SKM-1 treated with dmso at 0.1 percent for 144 hours (cell line): ENCODE data around the gene NOTCH1.

Source experiments
- DNase-seq: peaks from one replicate; lab custom pipeline; 2025; ENCODE audit not compliant: unreplicated experiment; lab: John Stamatoyannopoulos, UW

The NOTCH1 gene

DNA sequence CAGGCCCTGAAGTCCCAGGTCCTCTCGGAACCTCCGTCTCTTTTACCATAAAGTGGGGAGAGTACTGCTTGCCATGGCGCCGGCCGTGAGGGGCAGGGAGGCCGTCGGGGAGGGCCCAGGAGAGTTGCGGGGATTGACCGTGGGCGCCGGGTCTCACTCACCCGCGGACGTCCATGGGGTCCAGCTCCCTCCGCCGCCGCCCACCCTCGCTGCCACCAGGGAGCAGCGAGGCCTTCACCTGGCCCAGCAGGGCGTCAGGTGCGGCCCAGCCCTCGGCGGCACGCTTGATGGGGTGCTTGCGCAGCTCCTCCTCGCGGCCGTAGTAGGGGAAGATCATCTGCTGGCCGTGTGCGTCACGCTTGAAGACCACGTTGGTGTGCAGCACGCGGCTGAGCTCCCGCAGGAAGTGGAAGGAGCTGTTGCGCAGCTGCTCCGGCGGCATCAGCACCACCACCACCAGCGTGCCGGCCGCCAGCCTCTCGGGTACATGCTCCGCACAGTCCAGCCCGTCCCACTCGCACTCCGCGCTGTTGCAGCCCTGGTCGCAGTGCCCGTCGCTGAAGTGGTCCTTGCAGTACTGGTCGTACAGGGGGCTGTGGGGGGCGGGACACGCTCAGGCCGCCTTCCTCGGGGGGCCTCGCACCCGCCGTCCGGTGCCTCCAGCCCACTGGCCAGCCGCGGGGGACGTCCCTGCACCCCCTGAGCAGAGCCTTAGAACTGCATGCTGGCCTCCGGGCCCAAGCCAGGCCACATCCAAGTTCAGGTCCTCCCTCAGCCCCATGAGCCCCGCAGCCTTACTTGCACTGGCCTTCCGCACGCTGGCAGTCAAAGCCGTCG, 41.1 kb downstream of the NOTCH1 start:
- no peak for DNase-seq

DNA sequence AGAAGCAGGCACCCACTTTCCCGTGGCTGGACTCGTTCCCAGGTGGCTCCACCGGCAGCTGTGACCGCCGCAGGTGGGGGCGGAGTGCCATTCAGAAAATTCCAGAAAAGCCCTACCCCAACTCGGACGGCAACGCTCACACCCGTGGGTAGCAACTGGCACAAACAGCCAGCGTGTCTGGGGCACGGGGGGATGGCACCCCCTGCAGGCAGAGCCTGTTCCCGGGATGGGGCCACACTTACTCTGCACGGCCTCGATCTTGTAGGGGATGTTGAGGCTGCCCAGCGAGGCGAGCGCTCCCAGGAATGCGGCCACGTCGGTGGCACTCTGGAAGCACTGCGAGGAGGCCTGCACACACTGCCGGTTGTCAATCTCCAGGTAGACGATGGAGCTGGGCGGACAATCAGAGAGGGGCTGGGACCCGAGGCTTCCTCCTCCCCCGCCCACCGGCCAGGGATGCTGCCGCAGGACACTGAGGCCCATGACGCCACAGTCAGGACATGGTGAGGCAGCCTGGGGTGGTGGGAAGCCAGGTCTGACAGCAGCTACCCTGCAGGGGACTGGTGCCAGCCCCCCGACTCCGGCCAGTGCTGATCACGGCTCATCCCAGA, 42.8 kb downstream of the NOTCH1 start:
- no peak for DNase-seq

DNA sequence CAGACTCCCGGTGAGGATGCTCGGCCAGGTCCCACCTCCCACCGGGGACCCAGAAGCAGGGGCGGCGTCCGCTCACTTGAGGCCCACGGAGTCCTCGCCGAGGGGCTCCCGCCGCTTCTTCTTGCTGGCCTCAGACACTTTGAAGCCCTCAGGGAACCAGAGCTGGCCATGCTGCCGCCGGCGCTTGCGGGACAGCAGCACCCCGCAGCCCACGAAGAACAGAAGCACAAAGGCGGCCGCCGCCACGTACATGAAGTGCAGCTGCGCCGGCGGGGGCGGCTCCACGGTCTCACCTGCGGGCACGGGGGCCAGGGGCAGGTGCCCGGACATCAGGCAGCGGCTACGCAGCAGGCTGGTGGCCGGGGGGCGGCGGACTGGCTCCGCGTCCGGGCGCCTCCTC, 43.7 kb downstream of the NOTCH1 start:
- DNase-seq = no peak

DNA sequence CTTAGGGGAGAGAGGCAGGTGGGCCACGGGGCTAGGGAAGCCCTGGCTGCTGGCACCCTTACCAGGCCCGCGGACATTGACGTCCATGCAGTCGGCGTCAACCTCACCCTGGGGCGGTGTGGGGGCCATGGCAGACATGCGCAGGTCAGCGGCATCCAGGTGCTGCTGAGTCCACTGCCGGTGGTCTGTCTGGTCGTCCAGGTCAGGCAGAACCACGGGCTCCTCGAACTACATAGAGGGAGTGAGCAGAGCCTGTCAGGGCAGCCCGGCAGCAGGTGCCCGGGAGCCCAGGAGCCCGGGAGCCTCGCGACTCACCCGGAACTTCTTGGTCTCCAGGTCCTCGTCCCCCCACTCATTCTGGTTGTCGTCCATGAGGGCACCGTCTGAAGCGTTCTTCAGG, 44.2 kb downstream of the NOTCH1 start:
- no peak for DNase-seq

DNA sequence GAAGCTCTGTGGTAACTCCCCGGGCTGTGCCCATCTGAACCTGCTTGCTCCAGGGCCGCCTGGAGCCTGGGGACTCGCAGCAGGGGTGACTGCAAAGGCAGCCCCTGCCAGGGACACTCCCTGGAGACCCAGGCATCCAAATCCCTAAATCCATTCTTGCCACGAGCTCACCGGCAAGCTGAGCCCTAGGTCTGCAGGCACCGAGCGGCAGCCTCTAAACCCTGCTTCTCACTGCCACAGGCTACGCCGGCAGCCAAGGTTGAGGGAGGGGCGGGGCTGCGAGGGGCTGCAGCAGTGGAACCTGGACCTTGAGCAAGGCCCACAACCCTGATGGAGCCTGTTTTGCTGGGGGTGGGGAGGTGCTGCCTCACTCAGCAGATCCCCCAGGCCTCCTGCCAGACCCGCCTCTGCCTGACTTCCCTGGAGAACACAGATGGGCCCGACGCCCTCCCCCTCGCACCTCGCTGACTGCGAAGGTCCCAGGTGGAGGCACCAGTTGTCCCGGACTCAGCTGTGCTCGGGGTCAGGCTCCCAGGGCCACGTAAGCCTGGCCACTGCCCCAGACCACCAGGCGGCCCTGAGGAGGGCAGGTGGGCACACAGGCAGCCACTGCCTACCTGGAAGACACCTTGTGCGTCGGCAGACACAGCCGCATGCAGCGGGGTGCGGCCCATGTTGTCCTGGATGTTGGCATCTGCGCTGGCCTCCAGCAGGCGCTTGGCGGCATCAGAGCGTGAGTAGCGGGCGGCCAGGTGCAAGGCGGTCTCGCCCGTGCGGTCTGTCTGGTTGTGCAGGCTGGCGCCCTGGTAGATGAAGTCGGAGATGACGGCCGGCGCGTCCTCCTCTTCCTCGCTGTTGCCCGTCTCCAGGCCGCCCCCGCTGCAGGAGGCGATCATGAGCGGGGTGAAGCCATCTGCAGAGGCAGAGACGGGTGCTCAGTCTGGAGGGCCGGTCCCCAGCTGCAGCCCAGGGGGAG, 45.6 kb downstream of the NOTCH1 start:
- DNase-seq = no peak

DNA sequence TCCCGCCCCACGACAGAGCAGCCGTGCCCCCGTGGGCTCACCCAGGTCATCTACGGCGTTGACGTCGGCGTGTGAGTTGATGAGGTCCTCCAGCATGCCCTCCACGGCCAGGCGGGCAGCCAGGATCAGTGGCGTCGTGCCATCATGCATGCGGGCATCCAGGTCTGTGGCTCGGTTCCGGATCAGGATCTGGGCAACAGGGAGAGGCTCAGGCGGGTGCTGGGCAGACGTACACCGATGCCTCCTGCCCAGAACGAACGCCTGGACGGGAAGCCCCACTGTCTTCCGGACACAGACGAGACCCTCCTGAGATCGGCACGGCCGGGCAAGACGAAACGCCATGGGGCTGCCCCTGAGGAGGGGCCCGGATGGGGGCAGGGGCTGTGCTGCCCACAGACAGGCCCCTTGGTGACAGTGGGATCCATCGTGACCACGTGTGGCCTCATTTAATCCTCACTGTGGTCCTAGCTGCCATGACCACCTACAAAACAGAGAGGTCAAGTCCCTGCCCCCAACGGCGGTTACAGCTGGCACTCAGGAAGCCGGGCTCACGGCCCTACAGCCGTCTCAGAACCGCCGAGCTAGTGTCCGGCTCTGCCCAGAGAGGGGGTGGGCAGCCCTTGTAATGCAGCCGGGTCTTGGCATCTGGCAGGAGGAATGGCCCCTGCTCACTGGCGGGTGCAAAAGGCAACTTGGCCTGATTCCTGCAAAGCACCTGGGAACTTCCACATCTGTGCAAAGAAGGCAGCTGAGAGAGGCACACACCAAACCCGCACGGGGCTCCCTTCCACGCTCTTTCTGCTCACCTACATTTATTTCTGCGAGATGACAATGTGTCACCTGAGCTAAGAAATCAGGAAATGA, 46.5 kb downstream of the NOTCH1 start:
- no peak for DNase-seq

DNA sequence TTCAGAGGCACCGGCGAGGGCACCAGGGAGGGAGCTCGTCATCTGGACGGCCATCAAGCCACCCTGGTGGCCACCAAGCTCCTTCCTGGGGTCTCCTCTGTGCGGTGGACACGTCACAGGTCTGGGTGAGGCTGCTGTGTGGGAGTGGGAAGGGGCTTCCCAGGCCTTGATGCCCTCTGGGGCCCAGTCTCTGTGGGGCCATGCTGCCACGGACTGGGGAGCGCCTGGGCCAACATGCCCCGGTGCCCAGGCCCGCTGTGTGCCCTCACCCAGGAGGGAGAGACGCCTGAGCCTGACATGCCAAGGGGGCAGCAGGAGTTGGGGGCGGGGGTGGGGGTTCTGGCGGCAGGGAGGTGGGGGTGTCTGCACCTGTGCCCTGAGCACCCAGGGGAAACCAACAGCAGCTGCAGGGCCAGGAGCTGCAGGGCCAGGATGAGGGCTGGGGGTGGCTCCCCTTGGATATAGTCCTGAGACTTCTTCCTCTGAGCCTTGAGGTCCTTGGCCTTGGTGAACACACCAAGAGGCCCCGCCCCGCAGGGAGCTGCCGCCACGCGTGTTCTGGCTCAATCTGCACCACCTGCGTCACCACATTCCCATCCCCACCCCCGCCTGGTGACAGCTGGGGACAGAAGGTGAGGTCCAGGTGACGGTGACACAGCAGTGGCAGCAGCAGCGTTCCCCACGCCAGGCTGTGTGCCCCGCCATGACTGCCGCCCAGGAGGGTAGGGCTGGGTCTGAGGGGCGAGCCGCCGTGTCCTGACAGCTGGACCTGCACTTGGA, 47.7 kb downstream of the NOTCH1 start:
- no peak for DNase-seq

DNA sequence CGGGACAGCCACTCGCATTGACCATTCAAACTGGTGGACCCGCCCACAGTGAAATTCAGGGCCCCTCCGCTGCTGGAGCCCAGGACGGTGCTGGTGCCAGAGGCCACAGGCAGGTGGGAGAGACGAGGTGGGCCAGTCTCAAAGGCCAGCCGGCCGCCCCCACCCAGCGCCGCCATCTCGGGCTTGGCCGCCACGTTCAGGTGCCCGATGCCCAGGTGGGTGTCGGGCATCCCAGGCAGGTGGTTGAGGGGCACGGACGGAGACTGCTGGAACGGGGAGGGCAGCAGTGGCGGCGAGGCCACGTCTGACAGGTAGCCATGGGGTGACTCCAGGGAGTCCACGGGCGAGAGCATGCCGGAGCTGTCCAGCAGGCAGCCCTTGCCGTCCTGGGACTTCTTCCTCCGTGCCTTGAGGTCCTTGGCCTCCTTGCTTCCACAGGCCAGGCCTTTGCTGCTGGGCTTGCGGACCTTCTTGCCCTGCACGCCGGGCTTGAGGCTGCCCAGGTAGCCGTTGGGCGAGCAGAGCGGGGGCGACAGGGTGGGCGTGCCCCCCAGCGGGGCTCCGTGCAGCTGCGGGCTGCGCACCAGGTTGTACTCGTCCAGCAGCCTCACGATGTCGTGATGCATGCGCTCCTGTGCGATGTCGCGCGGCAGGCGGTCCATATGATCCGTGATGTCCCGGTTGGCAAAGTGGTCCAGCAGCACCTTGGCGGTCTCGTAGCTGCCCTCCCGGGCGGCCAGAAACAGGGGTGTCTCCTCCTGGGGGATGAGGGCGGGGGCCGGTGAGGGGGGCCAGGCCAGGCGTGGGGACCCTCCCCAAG, 48.8 kb downstream of the NOTCH1 start:
- DNase-seq = no peak

DNA sequence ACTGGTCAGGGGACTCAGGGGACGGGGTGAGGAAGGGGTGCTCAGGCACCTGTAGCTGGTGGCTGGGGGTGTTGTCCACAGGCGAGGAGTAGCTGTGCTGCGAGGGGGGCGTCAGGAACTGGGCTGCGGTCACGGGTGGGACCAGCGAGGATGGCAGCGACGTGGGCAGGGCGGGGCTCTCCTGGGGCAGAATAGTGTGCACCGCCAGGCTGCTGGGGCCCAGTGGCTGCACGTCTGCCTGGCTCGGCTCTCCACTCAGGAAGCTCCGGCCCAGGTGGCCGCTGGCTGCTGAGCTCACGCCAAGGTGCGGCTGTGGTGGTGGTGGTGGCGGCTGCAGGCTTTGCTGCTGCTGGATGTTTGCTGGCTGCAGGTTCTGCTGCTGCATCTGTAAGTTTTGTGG, 49.7 kb downstream of the NOTCH1 start:
- DNase-seq = no peak

DNA sequence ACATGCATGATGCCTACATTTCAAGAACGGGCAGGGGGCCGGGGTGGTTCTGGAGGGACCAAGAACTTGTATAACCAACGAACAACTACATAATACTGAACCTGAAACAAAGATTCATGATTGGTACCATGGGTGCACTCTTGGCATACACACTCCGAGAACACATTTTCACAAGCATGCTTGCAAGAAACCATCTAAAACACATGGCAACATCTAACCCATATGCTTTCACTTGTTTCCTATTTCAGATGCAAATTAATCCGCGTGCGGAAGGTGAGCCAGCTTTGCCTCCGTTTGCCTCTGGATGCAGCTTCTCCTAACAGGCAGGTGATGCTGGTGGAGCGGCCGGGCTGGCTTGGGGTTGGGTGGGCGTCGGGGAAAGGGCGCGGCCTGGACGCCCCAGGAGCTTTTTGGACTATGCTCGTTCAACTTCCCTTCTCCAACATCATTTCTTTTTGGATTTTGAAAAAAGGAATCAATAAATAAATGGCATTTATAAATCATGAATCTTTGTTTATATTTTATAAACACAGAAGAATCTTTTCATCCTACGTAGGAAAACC, 50.5 kb downstream of the NOTCH1 start:
- DNase-seq = no peak

DNA sequence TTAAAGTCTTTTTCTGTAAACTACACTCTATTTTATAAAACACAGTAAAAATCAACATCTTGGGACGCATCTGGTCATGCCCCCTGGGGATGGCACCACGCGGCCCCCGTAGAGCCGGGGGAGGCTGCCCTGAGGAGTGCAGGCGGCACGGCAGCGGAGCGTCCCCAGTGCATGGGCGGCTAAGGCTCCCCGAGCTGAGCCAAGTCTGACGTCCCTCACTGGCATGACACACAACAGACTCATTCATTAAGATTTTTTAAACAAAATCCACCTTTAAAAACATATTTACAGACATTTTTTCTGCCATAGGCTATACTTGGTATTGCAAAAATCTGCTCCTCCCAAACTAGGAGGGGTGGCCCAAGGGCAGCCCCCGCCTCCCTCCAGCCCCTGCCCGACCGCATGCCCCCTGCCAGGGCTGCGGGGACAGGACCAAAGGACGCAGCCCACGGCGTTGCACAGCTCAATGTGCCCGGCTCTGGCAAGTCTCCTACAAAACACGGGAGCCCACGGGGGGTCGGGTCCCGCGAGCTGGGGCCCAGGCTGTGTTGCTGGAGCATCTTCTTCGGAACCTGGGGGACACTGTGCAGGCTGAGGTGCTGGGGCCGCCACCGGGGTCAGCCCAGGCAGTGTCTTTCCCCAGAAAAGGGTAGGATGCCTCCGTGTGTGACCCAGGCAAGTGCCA, 51.2 kb downstream of the NOTCH1 start:
- DNase-seq = no peak

DNA sequence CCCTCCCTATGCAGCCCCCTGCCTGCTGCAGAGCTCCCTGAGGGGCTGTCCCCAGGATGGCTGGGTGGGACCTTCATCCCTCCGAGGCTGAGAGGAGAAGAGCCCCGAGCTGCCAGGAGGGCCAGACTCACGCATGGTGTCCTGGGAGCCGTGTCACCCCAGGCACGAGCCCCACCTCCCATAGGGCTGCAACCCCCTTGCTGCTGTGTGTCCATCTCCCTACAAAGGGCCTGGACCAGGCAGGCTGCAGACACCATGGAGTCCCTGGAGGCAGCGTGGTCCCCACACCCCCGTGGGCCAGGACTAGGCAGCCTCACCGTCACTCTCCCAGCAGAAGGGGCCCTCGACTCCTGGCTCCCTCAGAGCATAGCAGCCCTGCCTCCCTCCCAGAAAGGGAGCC, 51.8 kb downstream of the NOTCH1 start:
- DNase-seq = no peak

DNA sequence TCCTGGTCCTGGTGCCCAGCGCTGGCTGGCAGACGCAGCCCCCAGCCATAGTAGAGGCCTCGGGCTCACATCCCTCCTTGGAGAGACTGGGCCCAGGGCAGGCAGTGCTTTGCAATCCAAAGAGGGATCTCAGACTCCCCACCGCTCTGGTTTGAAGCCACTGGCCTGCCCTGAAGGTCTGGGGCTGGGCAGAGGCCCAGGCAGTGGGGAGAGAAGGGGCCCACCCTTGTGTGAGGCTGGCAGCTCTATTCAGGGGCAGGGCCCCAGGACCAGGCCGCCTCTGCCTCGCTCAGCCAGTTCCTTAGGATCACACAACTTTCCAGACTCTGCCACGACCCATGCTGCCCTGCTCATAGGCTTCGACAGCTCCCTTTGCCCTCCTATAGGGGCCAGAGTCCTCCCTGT, 52.3 kb downstream of the NOTCH1 start:
- no peak for DNase-seq

DNA sequence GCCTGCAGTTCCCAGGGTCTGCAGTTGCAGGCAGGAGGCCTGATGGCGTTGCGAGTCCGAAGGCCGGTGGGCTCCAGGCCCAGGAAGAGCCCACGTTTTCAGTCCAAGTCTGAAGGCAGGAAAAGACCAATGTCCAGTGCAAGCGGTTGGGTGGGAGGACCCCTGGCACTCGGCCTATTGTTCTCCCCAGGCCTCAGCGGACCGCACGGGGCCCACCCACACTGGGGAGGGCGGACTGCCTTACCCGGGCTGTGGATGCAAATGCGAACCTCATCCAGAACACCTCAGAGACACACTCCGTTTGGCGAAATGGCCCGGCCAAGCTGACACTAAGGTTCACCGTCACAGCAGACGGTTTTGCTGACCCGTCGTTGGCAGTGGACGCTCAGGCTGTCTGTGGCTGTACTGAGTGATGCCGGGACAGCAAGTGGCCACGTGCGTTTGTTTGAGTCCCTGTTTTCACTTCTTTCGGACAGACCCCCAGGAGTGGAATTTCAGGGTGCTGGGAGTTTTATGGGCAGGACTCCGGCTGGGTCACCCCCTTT, 52.8 kb downstream of the NOTCH1 start:
- no peak for DNase-seq

DNA sequence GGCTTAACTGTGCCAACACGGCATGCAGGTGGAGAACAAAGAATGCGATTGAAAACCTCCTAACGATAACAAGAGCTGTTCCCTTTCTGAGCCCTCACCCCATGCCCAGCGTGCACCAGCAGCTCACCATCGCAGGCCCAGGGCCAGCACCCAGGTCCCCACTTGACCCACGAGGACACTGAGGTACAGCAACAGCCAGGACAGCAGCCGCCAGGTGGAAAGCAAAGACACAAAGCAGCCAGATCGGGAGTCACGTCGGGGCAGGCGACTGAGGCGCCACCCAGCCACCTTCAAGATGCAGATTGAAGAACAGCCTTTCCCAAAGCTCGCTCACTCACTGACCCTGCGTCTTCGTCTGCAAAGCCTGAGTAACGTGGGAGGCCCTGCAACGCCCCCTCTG, 56.1 kb downstream of the NOTCH1 start:
- no peak for DNase-seq

DNA sequence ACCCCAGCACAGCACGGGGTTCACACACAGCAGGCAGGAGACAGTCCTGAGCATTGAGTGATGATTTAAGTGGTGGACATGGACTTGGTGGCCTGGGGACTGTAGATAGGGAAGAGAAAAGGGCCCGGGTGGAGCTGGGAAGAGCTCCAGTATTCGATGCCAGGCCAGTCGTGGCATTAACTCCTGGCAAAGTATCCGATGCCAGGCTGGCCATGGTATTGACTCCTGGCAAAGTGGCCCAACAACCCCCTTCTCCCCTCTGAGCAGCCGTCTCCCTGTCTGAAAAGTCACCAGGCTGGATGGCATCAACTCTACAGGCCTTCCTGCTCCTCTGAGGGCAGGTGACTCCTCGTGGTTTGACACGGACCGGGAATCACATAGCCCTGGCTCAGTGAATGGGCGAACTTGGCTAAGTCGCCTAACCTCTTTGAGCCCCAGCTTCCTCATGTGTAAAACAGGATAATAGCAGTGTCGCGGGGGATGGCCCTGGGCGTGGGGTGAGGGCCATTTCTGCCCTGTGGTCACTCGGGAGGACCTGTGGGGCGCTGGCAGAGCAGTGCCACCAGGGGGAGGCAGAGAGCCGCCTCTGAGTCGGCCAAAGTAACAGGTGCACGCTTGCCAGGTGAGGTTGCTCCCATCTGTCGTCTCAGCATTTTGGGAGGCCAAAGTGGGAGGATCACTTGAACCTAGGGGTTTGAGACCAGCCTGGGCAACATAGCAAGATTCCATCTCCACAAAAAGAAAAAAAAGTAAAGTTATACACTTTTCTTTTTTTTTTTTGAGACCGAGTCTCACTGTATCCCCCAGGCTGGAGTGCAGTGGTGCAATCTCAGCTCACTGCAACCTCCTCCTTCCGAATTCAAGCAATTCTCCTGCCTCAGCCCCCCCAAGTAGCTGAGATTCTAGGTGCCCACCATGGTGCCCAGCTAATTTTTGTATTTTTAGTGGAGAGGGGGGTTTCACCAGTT, 57.3 kb downstream of the NOTCH1 start:
- DNase-seq = peak; percentile 17

DNA sequence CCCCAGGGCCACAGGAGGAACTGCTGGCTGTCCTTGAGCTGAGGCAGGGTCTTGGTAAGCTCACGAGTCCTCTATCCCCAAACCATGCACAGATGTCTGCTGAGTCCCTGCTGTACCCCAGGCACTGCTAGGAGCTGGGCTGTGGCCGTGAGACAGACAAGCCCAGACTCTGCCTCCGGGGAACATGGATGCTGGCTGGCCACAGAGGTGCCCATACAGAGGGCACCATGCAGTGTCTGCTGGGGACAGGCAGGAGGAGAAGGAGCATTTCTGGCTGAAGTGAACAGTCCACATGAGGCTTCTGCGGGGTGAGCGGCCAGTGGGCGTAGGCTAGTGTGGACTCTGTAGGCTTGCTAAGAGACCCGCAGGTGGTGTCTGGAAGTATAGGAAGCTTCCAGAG, 58.2 kb downstream of the NOTCH1 start:
- no peak for DNase-seq
